Measurements from ENCODE around the gene CPLX4. TPM values are rescaled to one million over a fixed set of nuclear protein-coding genes. Genes with fewer than 3 reads are reported as not detected.

Gene CPLX4
- total RNA-seq, 1 donor from 2014 or later: not detected

GRCh38 chr18:59279722-59280121 lies 38.7 kb downstream of the CPLX4 start:
- no peak for DNase-seq (ENCODE audit: extremely low spot score, unreplicated experiment)
- Mint-ChIP-seq H3K4me3 (no peak overlapping the region), H3K4me1 (ENCODE audit: unreplicated experiment) (peaks cover under 1% of the 10 kb centered on the region), H3K27ac (no peak overlapping the region), H3K9me3 (no peaks in the 10 kb centered on the region), H3K27me3 (peaks cover 100% of the 10 kb centered on the region), H3K36me3 (peaks cover under 1% of the 10 kb centered on the region)
- no peak for TF ChIP-seq CTCF (conservative IDR thresholded peaks at IDR 0.05)

- H3K27me3 Mint-ChIP-seq: peaks cover 100% of the 10 kb centered on the region
- H3K4me3 Mint-ChIP-seq: no peak overlapping the region
- H3K36me3 Mint-ChIP-seq: peaks cover 4% of the 10 kb centered on the region
- H3K27ac Mint-ChIP-seq: no peak overlapping the region
- H3K9me3 Mint-ChIP-seq: no peaks in the 10 kb centered on the region
- DNase-seq (ENCODE audit: extremely low spot score, unreplicated experiment): no peak
- TF ChIP-seq CTCF (conservative IDR thresholded peaks at IDR 0.05): no peak
- peaks cover 5% of the 10 kb centered on the region for H3K4me1 Mint-ChIP-seq (ENCODE audit: unreplicated experiment)
Measured at GRCh38 chr18:59279193-59279592, 39.3 kb downstream of the CPLX4 start.

- H3K9me3 Mint-ChIP-seq: no peaks in the 10 kb centered on the region
- no peak for DNase-seq (ENCODE audit: extremely low spot score, unreplicated experiment)
Measured at GRCh38 chr18:59278793-59279192, 39.7 kb downstream of the CPLX4 start.

GRCh38 chr18:59276047-59276446 lies 42.4 kb downstream of the CPLX4 start:
- H3K4me1 Mint-ChIP-seq (ENCODE audit: unreplicated experiment): peaks cover 5% of the 10 kb centered on the region
- no peak for TF ChIP-seq CTCF (conservative IDR thresholded peaks at IDR 0.05)
- H3K4me3 Mint-ChIP-seq: no peak overlapping the region
- DNase-seq (ENCODE audit: extremely low spot score, unreplicated experiment): no peak
- no peak overlapping the region for H3K27ac Mint-ChIP-seq
- peaks cover 4% of the 10 kb centered on the region for H3K36me3 Mint-ChIP-seq
- peaks cover 91% of the 10 kb centered on the region for H3K27me3 Mint-ChIP-seq
- H3K9me3 Mint-ChIP-seq: no peaks in the 10 kb centered on the region

More at GRCh38 chr18:59278793-59279192, 39.7 kb downstream of the CPLX4 start:
- Mint-ChIP-seq H3K27ac (no peak overlapping the region), H3K27me3 (peaks cover 100% of the 10 kb centered on the region), H3K36me3 (peaks cover 4% of the 10 kb centered on the region), H3K4me1 (ENCODE audit: unreplicated experiment) (peaks cover 5% of the 10 kb centered on the region), H3K4me3 (no peak overlapping the region)
- TF ChIP-seq CTCF (conservative IDR thresholded peaks at IDR 0.05): no peak

- H3K9me3 Mint-ChIP-seq: no peaks in the 10 kb centered on the region
- H3K27me3 Mint-ChIP-seq: peaks cover 91% of the 10 kb centered on the region
- no peak overlapping the region for H3K27ac Mint-ChIP-seq
- TF ChIP-seq CTCF (conservative IDR thresholded peaks at IDR 0.05): no peak
- H3K4me3 Mint-ChIP-seq: no peak overlapping the region
- peaks cover 4% of the 10 kb centered on the region for H3K36me3 Mint-ChIP-seq
- H3K4me1 Mint-ChIP-seq (ENCODE audit: unreplicated experiment): peaks cover 5% of the 10 kb centered on the region
- DNase-seq (ENCODE audit: extremely low spot score, unreplicated experiment): no peak
Measured at GRCh38 chr18:59275406-59275949, 43.0 kb downstream of the CPLX4 start.

- Mint-ChIP-seq H3K27ac (no peak overlapping the region), H3K4me3 (peak overlapping the region; percentile 80), H3K27me3 (peaks cover 91% of the 10 kb centered on the region), H3K36me3 (peaks cover 4% of the 10 kb centered on the region), H3K9me3 (no peaks in the 10 kb centered on the region), H3K4me1 (ENCODE audit: unreplicated experiment) (peaks cover 8% of the 10 kb centered on the region)
- TF ChIP-seq CTCF (conservative IDR thresholded peaks at IDR 0.05): no peak
- no peak for DNase-seq (ENCODE audit: extremely low spot score, unreplicated experiment)
Measured at GRCh38 chr18:59274533-59274928, 43.9 kb downstream of the CPLX4 start.

Measured in type B pancreatic cell (in vitro differentiated cells).